Adrenal gland (tissue), 5 donors: ENCODE results near the gene SNRPD1.

Experiments used
- POLR2A ChIP-seq, 2 donors: fragments of 450-650 bp; IDR thresholded peaks; one replicate each; pipeline ENCODE4 v1.6.1; 2017; ENCODE audit warnings: antibody characterized with exemption in 2 of 2, mild to moderate bottlenecking in 2 of 2, moderate library complexity in 1 of 2
- TF ChIP-seq, protein P1 (sequence below), 6 experiments: fragments of 450-650 bp in 4 of 6; fragments of 200-600 bp in 2 of 6; sonication (generic) in 1 of 6; IDR thresholded peaks; 1 replicate in 5 of 6; 2 replicates in 1 of 6; pipeline versions ENCODE4 v1.5.1 to v1.8.0; 2016 to 2021; ENCODE audit warnings: antibody characterized with exemption in 6 of 6, mild to moderate bottlenecking in 2 of 6, moderate library complexity in 1 of 6
- donor health status: DM: no; HTN: no; CAD: no.

DNA sequence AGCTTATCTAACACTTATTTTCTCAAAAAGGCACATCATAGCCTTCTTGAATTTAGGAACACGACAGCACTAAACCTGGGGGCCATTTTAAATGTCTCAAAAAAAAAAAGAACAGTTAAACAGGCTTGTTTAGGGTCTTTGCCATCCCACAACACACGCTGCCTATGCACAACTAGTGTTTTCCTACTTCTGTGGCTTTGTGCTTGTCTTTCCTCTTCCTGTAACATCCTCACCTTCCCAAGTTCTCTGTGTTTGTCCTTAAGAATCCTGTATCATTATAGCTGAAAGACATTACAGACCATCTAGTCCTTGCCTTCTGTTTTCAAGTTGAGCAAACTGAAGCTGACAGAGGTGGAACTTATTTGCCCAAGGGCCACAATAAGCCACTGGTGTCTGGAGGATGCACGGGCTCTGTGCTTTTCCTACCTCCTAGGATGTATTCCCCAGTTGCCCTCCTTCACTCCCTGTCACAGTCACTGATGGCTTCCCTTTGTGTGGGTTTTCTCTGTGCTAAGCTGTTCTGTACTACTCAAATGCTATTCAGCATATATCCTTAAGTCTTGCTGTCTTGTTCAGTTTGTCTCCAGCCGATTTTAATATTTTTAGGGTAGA, 22.6 kb downstream of the SNRPD1 start:
- TF ChIP-seq, protein P1, sequence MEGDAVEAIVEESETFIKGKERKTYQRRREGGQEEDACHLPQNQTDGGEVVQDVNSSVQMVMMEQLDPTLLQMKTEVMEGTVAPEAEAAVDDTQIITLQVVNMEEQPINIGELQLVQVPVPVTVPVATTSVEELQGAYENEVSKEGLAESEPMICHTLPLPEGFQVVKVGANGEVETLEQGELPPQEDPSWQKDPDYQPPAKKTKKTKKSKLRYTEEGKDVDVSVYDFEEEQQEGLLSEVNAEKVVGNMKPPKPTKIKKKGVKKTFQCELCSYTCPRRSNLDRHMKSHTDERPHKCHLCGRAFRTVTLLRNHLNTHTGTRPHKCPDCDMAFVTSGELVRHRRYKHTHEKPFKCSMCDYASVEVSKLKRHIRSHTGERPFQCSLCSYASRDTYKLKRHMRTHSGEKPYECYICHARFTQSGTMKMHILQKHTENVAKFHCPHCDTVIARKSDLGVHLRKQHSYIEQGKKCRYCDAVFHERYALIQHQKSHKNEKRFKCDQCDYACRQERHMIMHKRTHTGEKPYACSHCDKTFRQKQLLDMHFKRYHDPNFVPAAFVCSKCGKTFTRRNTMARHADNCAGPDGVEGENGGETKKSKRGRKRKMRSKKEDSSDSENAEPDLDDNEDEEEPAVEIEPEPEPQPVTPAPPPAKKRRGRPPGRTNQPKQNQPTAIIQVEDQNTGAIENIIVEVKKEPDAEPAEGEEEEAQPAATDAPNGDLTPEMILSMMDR (IDR thresholded peaks at IDR 0.05) = no peak
- TF ChIP-seq POLR2A (IDR thresholded peaks at IDR 0.05) = no peak
